Measurements from ENCODE around the gene DLK1. TPM values are rescaled to one million over a fixed set of nuclear protein-coding genes. Genes with fewer than 3 reads are reported as not detected.

Gene DLK1
- total RNA-seq, 2 experiments from 2014 or later: not detected

DNA sequence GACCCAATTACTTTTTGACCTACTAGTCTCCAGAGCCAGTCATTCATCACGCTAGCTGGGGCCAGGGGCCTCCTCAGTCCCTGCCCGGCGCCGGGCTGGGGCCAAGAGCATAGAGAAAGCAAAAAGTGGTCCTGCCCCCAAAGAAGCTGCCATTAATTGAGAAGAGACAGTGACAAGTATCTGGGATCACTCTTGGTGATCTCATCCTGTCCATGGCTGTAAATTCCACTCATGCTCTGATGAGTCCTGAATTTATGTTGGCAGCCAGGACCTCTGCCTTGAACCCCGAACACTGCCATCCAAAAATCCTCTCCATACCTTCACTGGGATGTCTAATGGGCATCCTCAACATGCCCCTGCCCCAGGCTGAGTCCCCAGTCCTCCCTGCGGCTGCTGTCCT, 34.4 kb upstream of the DLK1 start:
- Histone ChIP-seq H3K4me3 (ENCODE audit: low read depth, low read length, poor library complexity, severe bottlenecking) (no peak overlapping the region), H4K20me1 (ENCODE audit: insufficient read depth, low read length) (no peaks in the 10 kb centered on the region), H3K4me1 (ENCODE audit: insufficient read depth, low read length, poor library complexity, severe bottlenecking) (no peaks in the 10 kb centered on the region), H3K36me3 (ENCODE audit: insufficient read depth, low read length) (no peaks in the 10 kb centered on the region), H3K4me2 (ENCODE audit: low read length) (no peak overlapping the region), H3K9me3 (ENCODE audit: low read length) (no peaks in the 10 kb centered on the region), H3K79me2 (ENCODE audit: insufficient read depth, low read depth, low read length) (no peaks in the 10 kb centered on the region), H3K9me2 (ENCODE audit: insufficient read depth, low read length) (no peaks in the 10 kb centered on the region), H3K27ac (ENCODE audit: low read depth, low read length, poor library complexity, severe bottlenecking) (no peak overlapping the region), H2AFZ (ENCODE audit: low read length) (no peak overlapping the region)
- POLR2A ChIA-PET: interaction anchor here (0.8 kb wide), 1 partner anchor 19 kb away, joined by 3 read pairs; no protein-coding TSS in a partner anchor
- DNase-seq (ENCODE audit: low spot score): no peak
- CTCF ChIA-PET (ENCODE audit: unreplicated experiment): no interaction called here
- no TSS peak for BruUV-seq (replicated peaks)
- intact Hi-C loops (cut with micrococcal nuclease; ENCODE audit: unreplicated experiment): no loop called here
- TF ChIP-seq, protein P1, sequence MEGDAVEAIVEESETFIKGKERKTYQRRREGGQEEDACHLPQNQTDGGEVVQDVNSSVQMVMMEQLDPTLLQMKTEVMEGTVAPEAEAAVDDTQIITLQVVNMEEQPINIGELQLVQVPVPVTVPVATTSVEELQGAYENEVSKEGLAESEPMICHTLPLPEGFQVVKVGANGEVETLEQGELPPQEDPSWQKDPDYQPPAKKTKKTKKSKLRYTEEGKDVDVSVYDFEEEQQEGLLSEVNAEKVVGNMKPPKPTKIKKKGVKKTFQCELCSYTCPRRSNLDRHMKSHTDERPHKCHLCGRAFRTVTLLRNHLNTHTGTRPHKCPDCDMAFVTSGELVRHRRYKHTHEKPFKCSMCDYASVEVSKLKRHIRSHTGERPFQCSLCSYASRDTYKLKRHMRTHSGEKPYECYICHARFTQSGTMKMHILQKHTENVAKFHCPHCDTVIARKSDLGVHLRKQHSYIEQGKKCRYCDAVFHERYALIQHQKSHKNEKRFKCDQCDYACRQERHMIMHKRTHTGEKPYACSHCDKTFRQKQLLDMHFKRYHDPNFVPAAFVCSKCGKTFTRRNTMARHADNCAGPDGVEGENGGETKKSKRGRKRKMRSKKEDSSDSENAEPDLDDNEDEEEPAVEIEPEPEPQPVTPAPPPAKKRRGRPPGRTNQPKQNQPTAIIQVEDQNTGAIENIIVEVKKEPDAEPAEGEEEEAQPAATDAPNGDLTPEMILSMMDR (conservative IDR thresholded peaks at IDR 0.05; ENCODE audit: low read length): no peak
- TF ChIP-seq EZH2phosphoT487 (IDR thresholded peaks at IDR 0.05; ENCODE audit: borderline replicate concordance, low read depth, low read length): no peak

DNA sequence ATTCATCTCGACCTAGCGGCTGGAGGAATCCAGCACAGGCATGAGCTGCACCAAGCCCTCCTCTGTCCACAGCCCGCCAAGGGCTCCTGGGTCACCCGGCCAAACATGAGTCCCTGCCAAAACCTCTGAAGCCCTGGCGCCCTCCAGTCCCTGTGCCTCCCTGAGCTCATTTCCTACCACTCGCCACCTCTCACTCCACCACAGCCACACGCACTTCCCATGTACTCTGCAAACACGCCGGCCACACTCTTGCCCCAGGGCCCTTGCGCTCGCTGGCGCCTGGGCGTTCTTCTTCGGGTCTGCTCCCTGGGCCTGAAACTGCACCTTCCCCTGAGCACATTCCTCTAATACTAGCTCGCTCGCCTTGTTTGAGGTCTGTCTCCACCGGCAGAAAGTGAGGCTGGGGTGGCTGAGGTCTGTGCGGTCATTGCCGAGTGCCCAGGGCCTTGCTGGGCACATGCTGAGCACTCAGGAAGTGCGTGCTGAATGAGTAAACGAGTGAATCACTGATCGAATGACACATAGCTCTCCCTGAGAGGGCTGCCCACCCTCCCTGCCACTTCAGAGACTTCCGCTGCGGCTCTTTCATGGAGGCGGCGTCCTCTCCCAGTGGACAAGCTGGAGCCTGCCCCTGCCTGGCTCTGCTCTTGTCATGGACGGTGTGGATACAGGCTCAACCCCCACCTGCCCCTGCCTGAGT, 33.7 kb upstream of the DLK1 start:
- CTCF ChIA-PET (ENCODE audit: unreplicated experiment): no interaction called here
- BruUV-seq (replicated peaks): no TSS peak
- no peak for DNase-seq (ENCODE audit: low spot score)
- H3K9me3 ChIP-seq (ENCODE audit: low read length): no peaks in the 10 kb centered on the region
- no peak overlapping the region for H2AFZ ChIP-seq (ENCODE audit: low read length)
- no peaks in the 10 kb centered on the region for H3K4me1 ChIP-seq (ENCODE audit: insufficient read depth, low read length, poor library complexity, severe bottlenecking)
- TF ChIP-seq, protein P1 (conservative IDR thresholded peaks at IDR 0.05; ENCODE audit: low read length): no peak
- TF ChIP-seq EZH2phosphoT487 (IDR thresholded peaks at IDR 0.05; ENCODE audit: borderline replicate concordance, low read depth, low read length): no peak
- H3K36me3 ChIP-seq (ENCODE audit: insufficient read depth, low read length): no peaks in the 10 kb centered on the region
- H4K20me1 ChIP-seq (ENCODE audit: insufficient read depth, low read length): no peaks in the 10 kb centered on the region
- no peaks in the 10 kb centered on the region for H3K9me2 ChIP-seq (ENCODE audit: insufficient read depth, low read length)
- H3K79me2 ChIP-seq (ENCODE audit: insufficient read depth, low read depth, low read length): no peaks in the 10 kb centered on the region
- intact Hi-C loops (cut with micrococcal nuclease; ENCODE audit: unreplicated experiment): no loop called here
- POLR2A ChIA-PET: interaction anchor here (0.8 kb wide), 1 partner anchor 18 kb away, joined by 3 read pairs; no protein-coding TSS in a partner anchor
- no peak overlapping the region for H3K27ac ChIP-seq (ENCODE audit: low read depth, low read length, poor library complexity, severe bottlenecking)
- H3K4me3 ChIP-seq (ENCODE audit: low read depth, low read length, poor library complexity, severe bottlenecking): no peak overlapping the region
- no peak overlapping the region for H3K4me2 ChIP-seq (ENCODE audit: low read length)

DNA sequence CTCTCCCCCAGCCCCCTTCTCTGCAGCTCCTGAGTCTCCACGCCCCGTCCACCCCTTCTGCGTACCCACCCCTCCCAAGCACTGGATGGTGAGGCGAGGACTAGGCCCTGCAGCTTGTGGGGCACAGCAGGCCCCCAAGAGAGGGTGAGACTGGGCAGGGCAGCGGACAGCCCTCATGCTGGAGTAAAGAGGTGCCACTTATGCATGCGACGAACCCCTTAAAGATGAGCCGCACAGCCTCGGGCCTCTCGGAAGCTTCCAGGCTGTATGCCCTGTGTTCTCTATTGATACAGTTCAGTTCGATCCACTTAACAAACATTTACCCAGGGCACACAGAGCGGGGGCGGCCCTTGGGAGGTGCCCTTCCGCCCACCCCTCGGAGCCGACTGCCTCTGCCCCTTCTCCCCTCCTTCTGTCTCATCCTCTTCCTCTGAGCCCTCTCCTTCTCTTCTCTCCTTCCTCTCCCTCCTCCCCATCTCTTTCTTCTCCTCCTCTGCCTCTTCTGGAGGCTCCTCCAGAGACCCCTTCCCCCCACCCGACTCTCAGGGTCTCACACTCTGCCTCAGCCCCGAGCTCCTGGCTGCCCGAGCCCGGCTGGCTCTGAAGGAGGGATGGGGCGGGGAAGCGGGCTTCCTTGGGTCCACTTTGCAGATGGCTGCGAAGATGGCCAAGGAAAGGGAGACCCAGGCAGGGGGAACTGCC, 32.7 kb upstream of the DLK1 start:
- DNase-seq (ENCODE audit: low spot score): no peak
- no peaks in the 10 kb centered on the region for H3K36me3 ChIP-seq (ENCODE audit: insufficient read depth, low read length)
- no peak overlapping the region for H3K27ac ChIP-seq (ENCODE audit: low read depth, low read length, poor library complexity, severe bottlenecking)
- H3K9me2 ChIP-seq (ENCODE audit: insufficient read depth, low read length): no peaks in the 10 kb centered on the region
- CTCF ChIA-PET (ENCODE audit: unreplicated experiment): no interaction called here
- no peaks in the 10 kb centered on the region for H4K20me1 ChIP-seq (ENCODE audit: insufficient read depth, low read length)
- TF ChIP-seq EZH2phosphoT487 (IDR thresholded peaks at IDR 0.05; ENCODE audit: borderline replicate concordance, low read depth, low read length): no peak
- TF ChIP-seq, protein P1 (conservative IDR thresholded peaks at IDR 0.05; ENCODE audit: low read length): no peak
- no peaks in the 10 kb centered on the region for H3K4me1 ChIP-seq (ENCODE audit: insufficient read depth, low read length, poor library complexity, severe bottlenecking)
- no peaks in the 10 kb centered on the region for H3K9me3 ChIP-seq (ENCODE audit: low read length)
- H3K79me2 ChIP-seq (ENCODE audit: insufficient read depth, low read depth, low read length): no peaks in the 10 kb centered on the region
- POLR2A ChIA-PET: interaction anchor here (0.5 kb wide), 1 partner anchor 309 kb away, joined by 4 read pairs; no protein-coding TSS in a partner anchor
- H3K4me3 ChIP-seq (ENCODE audit: low read depth, low read length, poor library complexity, severe bottlenecking): no peak overlapping the region
- no peak overlapping the region for H3K4me2 ChIP-seq (ENCODE audit: low read length)
- intact Hi-C loops (cut with micrococcal nuclease; ENCODE audit: unreplicated experiment): no loop called here
- no peak overlapping the region for H2AFZ ChIP-seq (ENCODE audit: low read length)
- no TSS peak for BruUV-seq (replicated peaks)

Data from OCI-LY7 (cell line).